KMS-11 (cell line): ENCODE measurements around the gene CENPP.

Experiments
- H2AFZ ChIP-seq: fragments of 200-600 bp; sonication (generic); 2 replicates; pipeline ENCODE4 v1.6.1; 2016; ENCODE audit warnings: antibody characterized with exemption, mixed run types, low read depth
- H3K27ac ChIP-seq: fragments of 200-600 bp; sonication (generic); 2 replicates; pipeline ENCODE4 v1.6.1; 2016; ENCODE audit warnings: mild to moderate bottlenecking, mixed run types
- H3K27me3 ChIP-seq: fragments of 200-600 bp; sonication (generic); 2 replicates; pipeline ENCODE4 v1.6.1; 2017; ENCODE audit warnings: mild to moderate bottlenecking, low read depth, mixed run types, moderate library complexity; ENCODE audit not compliant: insufficient read depth
- H3K36me3 ChIP-seq: fragments of 200-600 bp; sonication (generic); 2 replicates; pipeline ENCODE4 v1.6.1; 2017; ENCODE audit warnings: mild to moderate bottlenecking, mixed run types; ENCODE audit not compliant: insufficient read depth
- H3K4me1 ChIP-seq: fragments of 200-600 bp; sonication (generic); 2 replicates; pipeline ENCODE4 v1.6.1; 2016; ENCODE audit warnings: mild to moderate bottlenecking, low read depth, mixed run types; ENCODE audit not compliant: poor library complexity, severe bottlenecking
- H3K4me2 ChIP-seq: fragments of 200-600 bp; sonication (generic); 2 replicates; pipeline ENCODE4 v1.7.0; 2016; ENCODE audit warnings: mild to moderate bottlenecking, mixed run types
- H3K4me3 ChIP-seq: fragments of 200-600 bp; sonication (generic); IDR thresholded peaks from 2 replicates; pipeline ENCODE4 v1.6.1; 2017; ENCODE audit warnings: low read depth, low read length, mixed read lengths; ENCODE audit not compliant: insufficient read depth
- H3K79me2 ChIP-seq: fragments of 200-600 bp; sonication (generic); 2 replicates; pipeline ENCODE4 v1.6.1; 2016; ENCODE audit warnings: low read depth, mixed run types; ENCODE audit not compliant: insufficient read depth
- H3K9ac ChIP-seq: fragments of 200-600 bp; sonication (generic); 2 replicates; pipeline ENCODE4 v1.6.1; 2016; ENCODE audit warnings: mild to moderate bottlenecking, mixed run types
- H4K20me1 ChIP-seq: fragments of 200-600 bp; sonication (generic); 2 replicates; pipeline ENCODE4 v1.6.1; 2016; ENCODE audit warnings: mild to moderate bottlenecking, mixed run types; ENCODE audit not compliant: insufficient read depth
- CTCF ChIP-seq: fragments of 200-600 bp; sonication (generic); conservative IDR thresholded peaks from 2 replicates; pipeline ENCODE4 v1.6.1; 2017; ENCODE audit warnings: low read depth, mild to moderate bottlenecking, antibody characterized with exemption, low read length, moderate library complexity, mixed read lengths

Gene CENPP

GRCh38 chr9:92360083-92360482, 34.3 kb downstream of the CENPP start:
- H3K36me3 ChIP-seq = no peaks in the 10 kb centered on the region
- no peaks in the 10 kb centered on the region for H3K4me1 ChIP-seq
- no peak overlapping the region for H3K4me3 ChIP-seq
- no peak overlapping the region for H3K9ac ChIP-seq
- H4K20me1 ChIP-seq = no peaks in the 10 kb centered on the region
- no peak for TF ChIP-seq CTCF
- H3K27ac ChIP-seq = no peak overlapping the region
- H2AFZ ChIP-seq = no peak overlapping the region
- no peak overlapping the region for H3K4me2 ChIP-seq
- H3K27me3 ChIP-seq = no peaks in the 10 kb centered on the region
- no peaks in the 10 kb centered on the region for H3K79me2 ChIP-seq

GRCh38 chr9:92369075-92369474, 43.3 kb downstream of the CENPP start:
- Histone ChIP-seq H4K20me1 (no peaks in the 10 kb centered on the region), H3K27ac (no peak overlapping the region), H3K4me2 (no peak overlapping the region), H3K36me3 (no peaks in the 10 kb centered on the region), H3K9ac (no peak overlapping the region), H3K79me2 (no peaks in the 10 kb centered on the region; the same call in 1 of the 2 replicates), H3K4me3 (no peak overlapping the region), H2AFZ (no peak overlapping the region), H3K27me3 (no peaks in the 10 kb centered on the region), H3K4me1 (no peaks in the 10 kb centered on the region)
- TF ChIP-seq CTCF = no peak

- H3K9ac ChIP-seq = no peak overlapping the region
- no peaks in the 10 kb centered on the region for H3K4me1 ChIP-seq
- no peak overlapping the region for H3K4me2 ChIP-seq
- no peaks in the 10 kb centered on the region for H4K20me1 ChIP-seq
- H3K27me3 ChIP-seq = no peaks in the 10 kb centered on the region
- H3K36me3 ChIP-seq = no peaks in the 10 kb centered on the region
- no peak for TF ChIP-seq CTCF
- H3K27ac ChIP-seq = no peak overlapping the region
- no peak overlapping the region for H2AFZ ChIP-seq
- H3K79me2 ChIP-seq = no peaks in the 10 kb centered on the region; the same call in 1 of the 2 replicates
- H3K4me3 ChIP-seq = no peak overlapping the region
Measured at GRCh38 chr9:92373167-92373566, 47.4 kb downstream of the CENPP start.

- TF ChIP-seq CTCF = no peak
- Histone ChIP-seq H3K4me3 (no peak overlapping the region), H3K4me1 (no peaks in the 10 kb centered on the region), H4K20me1 (no peaks in the 10 kb centered on the region), H3K27me3 (no peaks in the 10 kb centered on the region), H3K9ac (no peak overlapping the region), H3K4me2 (no peak overlapping the region), H3K79me2 (no peaks in the 10 kb centered on the region), H2AFZ (no peak overlapping the region), H3K36me3 (no peaks in the 10 kb centered on the region), H3K27ac (no peak overlapping the region)
Measured at GRCh38 chr9:92377876-92378275, 52.1 kb downstream of the CENPP start.
